Measurements from ENCODE around the gene RPUSD4. TPM values are rescaled to one million over a fixed set of nuclear protein-coding genes. Genes with fewer than 3 reads are reported as not detected.

The RPUSD4 gene
- total and polyA plus RNA-seq, 2 donors from 2014 or later, result 13.6 to 20.7 TPM

Other genes with a start within 250 kb of the RPUSD4 start
- gene CDON, start 148.8 kb downstream of the RPUSD4 start, total RNA-seq, result 4.0 TPM
- 0.45 TPM for gene CDON, start 148.8 kb downstream of the RPUSD4 start, polyA plus RNA-seq (ENCODE audit: insufficient read depth, low read depth, low replicate concordance)
- 21.5 TPM for gene FAM118B, start 132 bp upstream of the RPUSD4 start, total RNA-seq
- gene FAM118B, start 132 bp upstream of the RPUSD4 start, polyA plus RNA-seq (ENCODE audit: insufficient read depth, low read depth, low replicate concordance), result 14.0 TPM
- 116 TPM for gene SRPRA, start 57.2 kb upstream of the RPUSD4 start, total RNA-seq
- 55.2 TPM for gene SRPRA, start 57.2 kb upstream of the RPUSD4 start, polyA plus RNA-seq (ENCODE audit: insufficient read depth, low read depth, low replicate concordance)
- gene FOXRED1, start 57.5 kb upstream of the RPUSD4 start, total RNA-seq, result 21.5 TPM
- gene FOXRED1, start 57.5 kb upstream of the RPUSD4 start, polyA plus RNA-seq (ENCODE audit: insufficient read depth, low read depth, low replicate concordance), result 37.1 TPM
- gene TIRAP, start 71.4 kb upstream of the RPUSD4 start, total RNA-seq, result 12.1 TPM
- gene TIRAP, start 71.4 kb upstream of the RPUSD4 start, polyA plus RNA-seq (ENCODE audit: insufficient read depth, low read depth, low replicate concordance), result 5.8 TPM
- gene DCPS, start 92.4 kb upstream of the RPUSD4 start, total RNA-seq, result 24.2 TPM
- gene DCPS, start 92.4 kb upstream of the RPUSD4 start, polyA plus RNA-seq (ENCODE audit: insufficient read depth, low read depth, low replicate concordance), result 23.9 TPM
- gene ST3GAL4, start 144.0 kb upstream of the RPUSD4 start, total RNA-seq, result 27.4 TPM
- 72.8 TPM for gene ST3GAL4, start 144.0 kb upstream of the RPUSD4 start, polyA plus RNA-seq (ENCODE audit: insufficient read depth, low read depth, low replicate concordance)